WERI-Rb-1 (cell line): ENCODE results near the gene CNTN5.

Experiments
- DNase-seq: peaks from one replicate; pipeline ENCODE4 v3.0.0-alpha.2; 2020
- H3K27ac ChIP-seq: fragments of 250-450 bp; sonication (Bioruptor Pico); 2 replicates; pipeline ENCODE4 v1.5.1; 2020; ENCODE audit warnings: mild to moderate bottlenecking, moderate library complexity
- H3K27me3 ChIP-seq: fragments of 250-450 bp; sonication (Bioruptor Pico); 2 replicates; pipeline ENCODE4 v1.5.1; 2021; ENCODE audit warnings: mild to moderate bottlenecking, low read depth, moderate library complexity; ENCODE audit not compliant: insufficient read depth, severe bottlenecking
- H3K36me3 ChIP-seq: fragments of 250-450 bp; sonication (Bioruptor Pico); 2 replicates; pipeline ENCODE4 v1.5.1; 2020; ENCODE audit warnings: mild to moderate bottlenecking, moderate library complexity
- H3K4me3 ChIP-seq: 2 replicates; pipeline ENCODE4 v1.5.1; 2011; ENCODE audit warnings: low read depth, mild to moderate bottlenecking, control low read depth, low read length
- H3K9me3 ChIP-seq: fragments of 250-450 bp; sonication (Bioruptor Pico); 2 replicates; pipeline ENCODE4 v1.5.1; 2021; ENCODE audit warnings: mild to moderate bottlenecking, moderate library complexity; ENCODE audit not compliant: severe bottlenecking
- CTCF ChIP-seq: IDR thresholded peaks from 2 replicates; pipeline ENCODE4 v1.5.1; 2011; ENCODE audit warnings: low read depth, mild to moderate bottlenecking, control low read depth, inconsistent platforms, low read length

The CNTN5 gene

GRCh38 chr11:99443276-99443675 lies 422.5 kb downstream of the CNTN5 start:
- no peak for TF ChIP-seq CTCF
- Histone ChIP-seq H3K27ac (no peak overlapping the region), H3K36me3 (no peaks in the 10 kb centered on the region), H3K9me3 (no peaks in the 10 kb centered on the region), H3K27me3 (no peaks in the 10 kb centered on the region), H3K4me3 (no peak overlapping the region)
- no peak for DNase-seq

GRCh38 chr11:99446400-99446799 lies 425.7 kb downstream of the CNTN5 start:
- Histone ChIP-seq H3K27me3 (no peaks in the 10 kb centered on the region), H3K4me3 (no peak overlapping the region), H3K36me3 (no peaks in the 10 kb centered on the region), H3K27ac (no peak overlapping the region), H3K9me3 (no peaks in the 10 kb centered on the region)
- TF ChIP-seq CTCF: no peak
- DNase-seq: no peak

GRCh38 chr11:99449345-99449744 lies 428.6 kb downstream of the CNTN5 start:
- no peaks in the 10 kb centered on the region for H3K9me3 ChIP-seq
- no peak for DNase-seq
- no peak overlapping the region for H3K27ac ChIP-seq
- no peaks in the 10 kb centered on the region for H3K36me3 ChIP-seq
- H3K4me3 ChIP-seq: no peak overlapping the region
- no peaks in the 10 kb centered on the region for H3K27me3 ChIP-seq
- no peak for TF ChIP-seq CTCF

GRCh38 chr11:99452075-99452474 lies 431.3 kb downstream of the CNTN5 start:
- Histone ChIP-seq H3K27ac (no peak overlapping the region), H3K9me3 (no peaks in the 10 kb centered on the region), H3K27me3 (no peaks in the 10 kb centered on the region), H3K36me3 (no peaks in the 10 kb centered on the region), H3K4me3 (no peak overlapping the region)
- no peak for DNase-seq
- no peak for TF ChIP-seq CTCF

GRCh38 chr11:99461913-99462312 lies 441.2 kb downstream of the CNTN5 start:
- no peak for TF ChIP-seq CTCF
- Histone ChIP-seq H3K9me3 (no peaks in the 10 kb centered on the region), H3K27me3 (no peaks in the 10 kb centered on the region), H3K36me3 (no peaks in the 10 kb centered on the region), H3K4me3 (no peak overlapping the region), H3K27ac (no peak overlapping the region)
- no peak for DNase-seq

- DNase-seq: no peak
- Histone ChIP-seq H3K9me3 (no peaks in the 10 kb centered on the region), H3K27ac (no peak overlapping the region), H3K4me3 (no peak overlapping the region), H3K36me3 (no peaks in the 10 kb centered on the region), H3K27me3 (no peaks in the 10 kb centered on the region)
- TF ChIP-seq CTCF: no peak
Measured at GRCh38 chr11:99464985-99465384, 444.2 kb downstream of the CNTN5 start.
